Measurements from ENCODE around the gene MRPL28.
A peak's percentile ranks its signal among the peaks of the same experiment; 100 is the strongest.
"Not testable (repeated sequence)": the region's sequence is repeated elsewhere in the genome, so short reads cannot be mapped to it uniquely, and the experiment has no call there.

Gene MRPL28

GRCh38 chr16:342455-343213 is 27.7 kb downstream of the MRPL28 start:
- no peaks in the 10 kb centered on the region for H3K9me3 Mint-ChIP-seq
- H3K4me3 Mint-ChIP-seq = peak overlapping the region; percentile 32 to 44

GRCh38 chr16:341974-342336 is 28.4 kb downstream of the MRPL28 start:
- ATAC-seq, H3K27me3 Mint-ChIP-seq, H3K4me3 Mint-ChIP-seq, H3K27ac Mint-ChIP-seq, DNase-seq, H3K9me3 Mint-ChIP-seq: not testable (repeated sequence)
- peaks cover 76% of the 10 kb centered on the region for H3K4me1 Mint-ChIP-seq

More at GRCh38 chr16:342455-343213, 27.7 kb downstream of the MRPL28 start:
- ATAC-seq (peak; percentile 51), DNase-seq (no peak)
- H3K27me3 Mint-ChIP-seq = no peaks in the 10 kb centered on the region
- H3K4me1 Mint-ChIP-seq = peaks cover 83% of the 10 kb centered on the region
- H3K27ac Mint-ChIP-seq = peak overlapping the region in 1 of 2 donors; percentile 72

DNA sequence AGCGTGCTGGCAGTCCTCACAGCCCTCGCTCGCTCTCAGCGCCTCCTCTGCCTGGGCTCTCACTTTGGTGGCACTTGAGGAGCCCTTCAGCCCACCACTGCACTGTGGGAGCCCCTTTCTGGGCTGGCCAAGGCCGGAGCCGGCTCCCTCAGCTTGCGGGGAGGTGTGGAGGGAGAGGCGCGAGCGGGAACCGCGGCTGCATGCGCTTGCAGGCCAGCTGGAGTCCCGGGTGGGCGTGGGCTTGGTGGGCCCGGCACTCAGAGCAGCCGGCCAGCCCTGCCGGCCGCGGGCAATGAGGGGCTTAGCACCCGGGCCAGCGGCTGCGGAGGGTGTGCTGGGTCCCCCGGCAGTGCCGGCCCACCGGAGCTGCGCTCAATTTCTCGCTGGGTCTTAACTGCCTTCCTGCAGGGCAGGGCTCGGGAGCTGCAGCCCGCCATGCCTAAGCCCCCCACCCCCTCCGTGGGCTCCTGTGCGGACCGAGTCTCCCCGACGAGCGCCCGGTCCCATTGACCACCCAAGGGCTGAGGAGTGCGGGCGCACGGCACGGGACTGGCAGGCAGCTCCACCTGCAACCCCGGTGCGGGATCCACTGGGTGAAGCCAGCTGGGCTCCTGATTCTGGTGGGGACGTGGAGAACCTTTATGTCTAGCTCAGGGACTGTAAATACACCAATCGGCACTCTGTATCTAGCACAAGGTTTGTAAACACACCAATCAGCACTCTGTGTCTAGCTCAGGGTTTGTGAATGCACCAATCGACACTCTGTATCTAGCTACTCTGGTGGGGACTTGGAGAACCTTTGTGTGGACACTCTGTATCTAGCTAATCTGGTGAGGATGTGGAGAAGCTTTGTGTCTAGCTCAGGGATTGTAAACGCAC is 29.0 kb downstream of the MRPL28 start:
- DNase-seq, H3K27me3 Mint-ChIP-seq, H3K27ac Mint-ChIP-seq, ATAC-seq, H3K4me3 Mint-ChIP-seq, H3K9me3 Mint-ChIP-seq: not testable (repeated sequence)
- peaks cover 76% of the 10 kb centered on the region for H3K4me1 Mint-ChIP-seq

DNA sequence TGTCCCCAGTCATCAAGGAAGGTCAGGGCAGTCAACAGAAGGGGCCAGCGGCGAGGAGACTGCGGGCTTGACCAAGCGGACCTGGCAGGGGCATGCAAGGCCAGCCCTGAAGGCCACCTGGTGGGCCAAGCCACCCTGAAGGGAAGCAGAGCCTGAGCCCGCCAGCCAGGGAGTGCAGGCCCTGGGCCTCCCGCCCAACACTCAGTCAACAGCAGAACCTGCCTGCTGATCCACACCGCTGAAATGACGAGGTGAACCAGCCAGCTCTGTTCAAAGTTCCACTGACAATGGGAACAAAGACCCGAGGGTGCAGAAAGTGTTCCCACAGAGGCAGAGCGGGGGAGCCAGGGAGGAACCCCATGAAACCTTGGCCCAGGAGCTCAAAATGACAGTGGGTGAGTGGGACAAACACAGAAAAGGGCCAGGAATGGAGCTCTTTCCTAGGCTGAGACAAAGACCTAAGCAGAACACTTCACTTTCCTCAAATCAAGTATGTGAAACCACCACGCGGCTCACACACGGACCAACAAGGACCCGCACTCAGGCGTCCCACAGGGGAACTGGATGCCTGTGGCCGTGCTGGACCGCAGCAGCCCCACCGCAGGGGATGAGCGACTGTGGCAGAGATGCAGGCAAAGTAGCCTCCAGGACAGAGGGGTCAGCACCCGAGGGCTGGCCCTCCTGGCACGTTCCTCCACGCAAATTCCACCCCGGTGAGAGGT is 29.8 kb downstream of the MRPL28 start:
- Mint-ChIP-seq H3K4me3 (no peak overlapping the region), H3K27me3 (no peaks in the 10 kb centered on the region), H3K27ac (peak overlapping the region in 1 of 2 donors; percentile 27), H3K9me3 (no peaks in the 10 kb centered on the region), H3K4me1 (peaks cover 76% of the 10 kb centered on the region)
- no peak for DNase-seq
- no peak for ATAC-seq

- DNase-seq = no peak
- Mint-ChIP-seq H3K4me1 (peaks cover 76% of the 10 kb centered on the region), H3K4me3 (peak overlapping the region in 1 of 2 donors; percentile 4), H3K27ac (peak overlapping the region in 1 of 2 donors; percentile 61), H3K9me3 (no peaks in the 10 kb centered on the region), H3K27me3 (no peaks in the 10 kb centered on the region)
- ATAC-seq = peak; percentile 50
Observed at GRCh38 chr16:339680-340079, 30.7 kb downstream of the MRPL28 start.

GRCh38 chr16:337975-338575 is 32.3 kb downstream of the MRPL28 start:
- H3K4me1 Mint-ChIP-seq = peaks cover 75% of the 10 kb centered on the region
- H3K27me3 Mint-ChIP-seq = no peaks in the 10 kb centered on the region
- DNase-seq = no peak
- H3K27ac Mint-ChIP-seq = no peak overlapping the region
- H3K4me3 Mint-ChIP-seq = no peak overlapping the region
- no peak for ATAC-seq
- H3K9me3 Mint-ChIP-seq = no peaks in the 10 kb centered on the region

GRCh38 chr16:337437-337836 is 32.9 kb downstream of the MRPL28 start:
- no peaks in the 10 kb centered on the region for H3K27me3 Mint-ChIP-seq
- H3K9me3 Mint-ChIP-seq = no peaks in the 10 kb centered on the region
- peaks cover 69% of the 10 kb centered on the region for H3K4me1 Mint-ChIP-seq
- H3K4me3 Mint-ChIP-seq = no peak overlapping the region
- H3K27ac Mint-ChIP-seq = no peak overlapping the region
- DNase-seq (no peak), ATAC-seq (no peak)

DNA sequence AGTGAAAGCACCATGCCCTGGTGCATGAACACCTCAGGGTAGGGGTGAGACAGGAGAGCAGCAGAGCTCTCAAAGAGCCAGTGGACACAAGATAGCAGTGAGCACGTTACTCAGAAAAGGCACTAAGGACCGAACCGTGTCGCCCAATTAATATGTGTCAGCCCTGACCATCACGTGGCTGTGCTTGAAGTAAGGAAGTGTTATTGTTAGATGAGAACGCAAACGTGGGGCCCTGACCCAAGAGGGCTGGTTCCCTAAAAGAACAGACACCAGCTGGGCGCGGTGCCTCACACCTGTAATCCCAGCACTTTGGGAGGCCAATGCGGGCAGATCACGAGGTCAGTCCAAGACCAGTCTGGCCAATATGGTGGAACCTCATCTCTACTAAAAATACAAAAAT is 34.1 kb downstream of the MRPL28 start:
- H3K4me1 Mint-ChIP-seq = peaks cover 68% of the 10 kb centered on the region
- no peak for ATAC-seq
- H3K27me3 Mint-ChIP-seq = no peaks in the 10 kb centered on the region
- H3K4me3 Mint-ChIP-seq = no peak overlapping the region
- no peak for DNase-seq
- H3K27ac Mint-ChIP-seq = no peak overlapping the region
- no peaks in the 10 kb centered on the region for H3K9me3 Mint-ChIP-seq

- not testable (repeated sequence) for H3K9me3 Mint-ChIP-seq, DNase-seq, H3K4me3 Mint-ChIP-seq, H3K27me3 Mint-ChIP-seq, ATAC-seq, H3K27ac Mint-ChIP-seq
- H3K4me1 Mint-ChIP-seq = peaks cover 71% of the 10 kb centered on the region
Observed at GRCh38 chr16:334861-335632, 35.3 kb downstream of the MRPL28 start.

DNA sequence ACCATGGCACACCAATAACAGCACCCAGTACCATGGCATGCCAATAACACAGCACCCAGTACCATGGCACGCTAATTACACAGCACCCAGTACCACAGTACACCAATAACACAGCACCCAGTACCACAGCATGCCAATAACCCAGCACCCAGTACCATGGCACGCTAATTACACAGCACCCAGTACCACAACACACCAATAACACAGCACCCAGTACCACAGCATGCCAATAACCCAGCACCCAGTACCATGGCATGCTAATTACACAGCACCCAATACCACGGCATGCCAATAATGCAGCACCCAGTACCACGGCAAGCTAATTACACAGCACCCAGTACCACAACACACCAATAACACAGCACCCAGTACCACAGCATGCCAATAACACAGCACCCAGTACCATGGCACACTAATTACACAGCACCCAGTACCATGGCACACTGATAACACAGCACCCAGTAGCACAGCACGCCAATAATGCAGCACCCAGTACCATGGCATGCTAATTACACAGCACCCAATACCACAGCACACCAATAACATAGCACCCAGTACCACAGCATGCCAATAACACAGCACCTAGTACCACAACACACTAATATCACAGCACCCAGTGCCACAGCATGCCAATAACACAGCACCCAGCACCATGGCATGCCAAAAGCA is 36.0 kb downstream of the MRPL28 start:
- H3K27ac Mint-ChIP-seq, H3K4me3 Mint-ChIP-seq, ATAC-seq, H3K27me3 Mint-ChIP-seq, H3K9me3 Mint-ChIP-seq, DNase-seq: not testable (repeated sequence)
- peaks cover 66% of the 10 kb centered on the region for H3K4me1 Mint-ChIP-seq

- Mint-ChIP-seq H3K4me3 (no peak overlapping the region), H3K27me3 (no peaks in the 10 kb centered on the region), H3K4me1 (peaks cover 65% of the 10 kb centered on the region)
Observed at GRCh38 chr16:333406-334094, 36.8 kb downstream of the MRPL28 start.

DNA sequence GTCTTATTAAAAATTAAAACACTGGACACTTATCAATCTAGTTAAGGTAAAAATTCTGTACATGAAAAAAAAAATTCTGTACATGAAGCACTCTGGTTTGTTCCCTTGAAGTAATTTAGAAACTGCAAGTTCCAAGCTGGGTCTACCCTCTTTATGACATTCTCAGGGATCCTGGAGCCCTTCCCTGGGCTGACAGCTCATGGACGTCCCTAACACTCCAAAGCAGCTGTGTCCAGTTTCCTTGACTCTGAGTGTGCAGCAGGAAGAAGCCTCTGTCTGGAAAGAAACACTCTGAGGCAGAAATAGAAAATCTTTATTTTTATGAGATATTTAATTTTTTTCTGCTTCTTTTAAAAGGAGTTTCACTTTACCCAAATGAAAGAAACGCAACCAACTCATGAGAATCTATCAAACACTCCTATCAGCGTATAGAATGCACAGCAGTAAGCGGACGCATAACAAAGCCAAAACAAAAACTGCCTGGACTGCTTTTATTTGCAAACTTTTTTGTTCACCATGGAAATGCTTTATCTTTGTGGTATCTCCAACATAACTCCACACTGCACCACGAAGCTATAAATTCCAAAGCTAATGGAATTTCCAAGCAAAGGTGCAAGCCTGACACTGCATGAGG is 39.0 kb downstream of the MRPL28 start:
- H3K4me1 Mint-ChIP-seq = peaks cover 73% of the 10 kb centered on the region
- H3K27me3 Mint-ChIP-seq, H3K9me3 Mint-ChIP-seq, H3K27ac Mint-ChIP-seq, DNase-seq, H3K4me3 Mint-ChIP-seq, ATAC-seq: not testable (repeated sequence)

More at GRCh38 chr16:333406-334094, 36.8 kb downstream of the MRPL28 start:
- ATAC-seq = no peak
- Mint-ChIP-seq H3K27ac (no peak overlapping the region), H3K9me3 (no peaks in the 10 kb centered on the region)
- DNase-seq = no peak

DNA sequence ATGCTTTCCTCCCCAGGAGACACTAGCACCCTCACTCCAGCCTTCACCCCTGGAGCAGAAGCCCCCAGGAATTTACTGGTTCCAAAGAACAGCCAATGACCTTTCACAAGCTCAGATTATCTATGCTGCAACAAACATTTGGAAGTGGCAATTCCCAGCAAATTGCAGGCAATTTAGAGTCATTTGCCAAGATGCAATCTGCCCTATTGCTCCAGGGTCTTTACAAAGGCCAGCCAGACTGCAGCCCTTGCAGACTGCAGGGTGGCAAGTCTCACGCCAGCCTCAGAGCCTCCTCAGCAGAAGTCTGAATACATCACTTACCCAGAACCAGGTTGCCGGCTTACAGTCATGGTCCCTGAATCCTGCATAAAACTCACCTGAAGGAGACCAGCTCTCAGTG is 39.6 kb downstream of the MRPL28 start:
- H3K4me1 Mint-ChIP-seq = peaks cover 73% of the 10 kb centered on the region
- H3K27ac Mint-ChIP-seq = no peak overlapping the region
- DNase-seq (no peak), ATAC-seq (no peak)
- no peaks in the 10 kb centered on the region for H3K27me3 Mint-ChIP-seq
- no peak overlapping the region for H3K4me3 Mint-ChIP-seq
- no peaks in the 10 kb centered on the region for H3K9me3 Mint-ChIP-seq

All from stimulated activated naive CD8-positive, alpha-beta T cell treated with anti-CD3 and anti-CD28 coated beads, Interleukin-15, amount 100 ng/mL, for 72 hours (primary cell).